Urinary bladder (tissue), 4 donors: ENCODE measurements around the gene TAPBPL. TPM values are rescaled to one million over a fixed set of nuclear protein-coding genes. Genes with fewer than 3 reads are reported as not detected.
A peak's percentile ranks its signal among the peaks of the same experiment; 100 is the strongest.
"Not testable (repeated sequence)": the region's sequence is repeated elsewhere in the genome, so short reads cannot be mapped to it uniquely, and the experiment has no call there.

ENCODE experiments used
- DNase-seq: peaks from one replicate; pipeline ENCODE4 v3.0.0-alpha.2; 2015; ENCODE audit errors: extremely low spot score
- H3K27ac ChIP-seq: one replicate; pipeline ENCODE4 v1.5.1; 2013; ENCODE audit warnings: low read depth, mild to moderate bottlenecking, moderate library complexity
- H3K36me3 ChIP-seq: one replicate; pipeline ENCODE4 v1.6.1; 2013; ENCODE audit warnings: mild to moderate bottlenecking, moderate library complexity; ENCODE audit not compliant: insufficient read depth
- H3K4me1 ChIP-seq: one replicate; pipeline ENCODE4 v1.6.1; 2013; ENCODE audit warnings: mild to moderate bottlenecking, moderate library complexity; ENCODE audit not compliant: insufficient read depth
- H3K4me3 ChIP-seq: one replicate; pipeline ENCODE4 v1.5.1; 2013; ENCODE audit warnings: low read depth, low read length
- WGBS: extraction: QIAGEN DNeasy Blood & Tissue Kit; methylation state at CpG from one replicate; pipeline ENCODE4 v1.1.7; 2013; 5-methylcytosine and 5-hydroxymethylcytosine counted together
- polyA plus RNA-seq: library from polyadenylated mRNA; stranded (reverse); fragments of 200-250 nt; gene quantifications from one replicate; pipeline ENCODE4 v1.2.3, GENCODE V29; 2013
- total RNA-seq: library from RNA; depleted of rRNA; stranded (reverse); fragments of >200 nt; gene quantifications from one replicate; pipeline ENCODE4 v1.2.3, GENCODE V29; 2014
- donor health status: healthy with polysubstance abuse.
- donor health status: healthy.

Gene TAPBPL
- total and polyA plus RNA-seq, 2 donors, result 11.1 to 21.8 TPM

DNA sequence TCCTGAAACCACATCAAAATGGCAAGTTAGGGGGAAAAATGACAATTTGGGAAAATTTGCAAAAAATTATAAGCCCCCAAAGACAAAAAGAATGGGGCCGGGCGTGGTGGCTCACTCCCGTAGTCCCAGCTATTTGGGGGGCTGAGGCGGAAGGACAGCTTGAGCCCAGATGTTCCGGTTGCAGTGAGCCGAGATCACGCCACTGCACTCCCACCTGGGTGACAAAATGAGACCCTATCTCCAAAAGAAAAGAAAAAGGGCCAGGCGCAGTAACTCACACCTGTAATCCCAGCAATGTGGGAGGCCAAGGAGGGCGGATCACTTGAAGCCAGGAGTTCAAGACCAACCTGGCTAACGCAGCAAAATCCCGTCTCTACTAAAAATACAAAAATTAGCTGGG is 20.6 kb downstream of the TAPBPL start:
- no peak overlapping the region for H3K27ac ChIP-seq
- H3K4me3 ChIP-seq, result no peak overlapping the region
- H3K36me3 ChIP-seq, result no peaks in the 10 kb centered on the region
- H3K4me1 ChIP-seq, result peaks cover 2% of the 10 kb centered on the region
- 87% methylated on average over 11 of the region's 11 CpGs for WGBS
- no peak for DNase-seq

DNA sequence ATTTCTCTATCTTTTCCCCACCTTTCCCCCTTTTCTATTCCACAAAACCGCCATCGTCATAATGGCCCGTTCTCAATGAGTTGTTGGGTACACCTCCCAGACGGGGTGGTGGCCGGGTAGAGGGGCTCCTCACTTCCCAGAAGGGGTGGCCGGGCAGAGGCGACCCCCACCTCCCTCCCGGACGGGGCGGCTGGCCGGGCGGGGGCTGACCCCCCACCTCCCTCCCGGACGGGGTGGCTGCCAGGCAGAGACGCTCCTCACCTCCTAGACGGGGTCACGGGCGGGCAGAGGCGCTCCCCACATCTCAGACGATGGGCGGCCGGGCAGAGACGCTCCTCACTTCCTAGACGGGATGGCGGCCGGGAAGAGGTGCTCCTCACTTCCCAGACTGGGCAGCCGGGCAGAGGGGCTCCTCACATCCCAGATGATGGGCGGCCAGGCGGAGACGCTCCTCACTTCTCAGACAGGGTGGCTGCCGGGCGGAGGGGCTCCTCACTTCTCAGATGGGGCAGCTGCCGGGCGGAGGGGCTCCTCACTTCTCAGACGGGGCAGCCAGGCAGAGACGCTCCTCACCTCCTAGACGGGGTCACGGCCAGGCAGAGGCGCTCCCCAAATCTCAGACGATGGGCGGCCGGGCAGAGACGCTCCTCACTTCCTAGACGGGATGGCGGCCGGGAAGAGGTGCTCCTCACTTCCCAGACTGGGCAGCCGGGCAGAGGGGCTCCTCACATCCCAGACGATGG is 23.6 kb downstream of the TAPBPL start:
- not testable (repeated sequence) for H3K4me1 ChIP-seq, DNase-seq, H3K36me3 ChIP-seq, H3K27ac ChIP-seq, H3K4me3 ChIP-seq
- WGBS, result 92% methylated on average over 44 of the region's 48 CpGs

DNA sequence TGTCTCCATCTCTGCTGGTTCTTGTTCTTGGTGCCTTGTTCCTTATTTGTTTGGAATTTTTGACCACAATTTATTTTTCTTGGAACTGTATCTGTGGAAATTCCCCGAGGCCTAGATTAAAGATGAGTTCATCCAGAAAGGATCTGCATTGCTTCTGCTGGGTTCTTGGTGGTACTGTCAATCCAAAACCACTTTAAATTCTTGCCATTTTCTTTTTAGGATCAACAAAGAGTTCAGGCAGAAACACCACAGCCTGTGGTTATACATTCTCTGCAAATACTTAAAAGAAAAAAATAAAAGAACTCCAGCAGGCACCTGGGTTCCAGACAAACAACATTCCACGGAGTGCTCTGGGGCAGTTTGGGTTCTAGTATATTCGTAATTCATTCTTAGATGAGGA is 24.6 kb downstream of the TAPBPL start:
- Histone ChIP-seq H3K27ac (peak overlapping the region; percentile 23), H3K4me3 (no peak overlapping the region), H3K36me3 (no peaks in the 10 kb centered on the region), H3K4me1 (peaks cover 2% of the 10 kb centered on the region)
- DNase-seq, result no peak
- WGBS, result 61% methylated on average over 3 of the region's 3 CpGs

DNA sequence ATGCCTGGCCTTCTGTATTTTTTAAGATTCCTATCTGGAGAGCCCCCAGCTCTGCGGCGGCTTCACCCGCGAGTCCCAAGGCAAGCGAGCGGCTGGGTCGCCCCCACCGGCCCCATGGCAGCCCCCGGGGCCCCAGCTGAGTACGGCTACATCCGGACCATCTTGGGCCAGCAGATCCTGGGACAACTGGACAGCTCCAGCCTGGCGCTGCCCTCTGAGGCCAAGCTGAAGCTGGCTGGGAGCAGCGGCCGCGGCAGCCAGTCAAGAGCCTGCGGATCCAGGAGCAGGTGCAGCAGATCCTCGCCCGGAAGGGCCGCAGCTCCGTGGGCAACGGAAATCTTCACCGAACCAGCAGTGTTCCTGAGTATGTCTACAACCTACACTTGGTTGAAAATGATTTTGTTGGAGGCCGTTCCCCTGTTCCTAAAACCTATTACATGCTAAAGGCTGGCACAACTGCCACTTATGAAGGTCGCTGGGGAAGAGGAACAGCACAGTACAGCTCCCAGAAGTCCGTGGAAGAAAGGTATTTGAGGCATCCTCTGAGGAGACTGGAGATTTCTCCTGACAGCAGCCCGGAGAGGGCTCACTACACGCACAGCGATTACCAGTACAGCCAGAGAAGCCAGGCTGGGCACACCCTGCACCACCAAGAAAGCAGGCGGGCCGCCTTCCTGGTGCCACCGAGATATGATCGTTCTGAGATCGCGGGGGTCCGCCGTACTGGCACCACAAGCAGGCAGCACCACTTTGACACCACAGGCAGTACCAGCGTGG is 25.9 kb downstream of the TAPBPL start:
- not testable (repeated sequence) for H3K36me3 ChIP-seq, H3K4me3 ChIP-seq, DNase-seq, H3K27ac ChIP-seq, H3K4me1 ChIP-seq
- WGBS, result 94% methylated on average over 37 of the region's 37 CpGs

DNA sequence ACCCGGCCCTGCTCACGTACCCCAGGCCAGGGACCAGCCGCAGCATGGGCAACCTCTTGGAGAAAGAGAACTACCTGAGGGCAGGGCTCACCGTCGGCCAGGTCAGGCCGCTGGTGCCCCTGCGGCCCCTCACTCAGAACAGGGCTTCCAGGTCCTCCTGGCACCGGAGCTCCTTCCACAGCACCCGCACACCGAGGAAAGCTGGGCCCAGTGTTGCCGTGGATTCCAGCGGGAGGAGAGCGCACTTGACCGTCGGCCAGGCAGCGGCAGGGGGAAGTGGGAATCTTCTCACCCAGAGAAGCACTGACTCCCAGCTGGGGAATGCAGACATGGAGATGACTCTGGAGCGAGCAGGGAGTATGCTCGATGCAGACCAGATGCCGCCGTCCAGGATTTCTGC is 26.6 kb downstream of the TAPBPL start:
- H3K4me1 ChIP-seq, result peaks cover 2% of the 10 kb centered on the region
- H3K27ac ChIP-seq, result no peak overlapping the region

DNA sequence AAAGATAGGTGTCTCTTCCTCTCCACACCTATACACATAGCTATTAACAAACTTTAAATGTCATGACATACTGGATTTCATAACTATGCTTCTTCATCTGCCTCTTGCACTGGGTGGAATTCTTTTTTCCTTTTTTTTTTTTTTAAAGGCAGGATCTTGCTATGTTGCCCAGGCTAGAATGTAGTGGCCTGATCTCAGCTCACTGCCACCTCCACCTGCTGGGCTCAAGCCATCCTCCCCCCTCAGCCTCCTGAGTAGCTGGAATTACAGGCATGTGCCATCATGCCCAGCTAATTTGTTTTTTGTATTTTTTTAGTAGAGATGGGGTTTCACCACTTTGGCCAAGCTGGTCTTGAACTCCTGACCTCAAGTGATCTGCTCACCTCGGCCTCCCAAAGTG is 36.4 kb downstream of the TAPBPL start:
- WGBS, result 81% methylated on average over 1 of the region's 1 CpG

More for the DNA sequence above, 26.6 kb downstream of the TAPBPL start:
- Histone ChIP-seq H3K4me3 (no peak overlapping the region), H3K36me3 (no peaks in the 10 kb centered on the region)
- no peak for DNase-seq
- 82% methylated on average over 20 of the region's 20 CpGs for WGBS

DNA sequence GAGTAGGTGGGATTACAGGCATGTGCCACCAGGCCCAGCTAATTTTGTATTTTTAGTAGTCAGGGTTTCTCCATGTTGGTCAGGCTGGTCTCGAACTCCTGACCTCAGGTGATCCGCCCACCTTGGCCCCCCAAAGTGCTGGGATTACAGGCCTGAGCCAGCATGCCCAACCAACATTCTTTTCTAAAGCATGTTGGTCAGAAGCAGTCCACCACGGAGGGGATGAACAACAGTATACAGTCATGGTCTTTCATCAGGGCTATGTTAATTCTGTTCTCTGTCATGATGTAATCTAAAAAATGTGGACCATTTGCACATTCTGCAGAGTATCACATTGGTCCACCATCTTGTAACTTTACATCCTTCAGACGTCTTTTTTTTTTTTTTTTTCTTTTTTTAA is 37.6 kb downstream of the TAPBPL start:
- 63% methylated on average over 4 of the region's 4 CpGs for WGBS
- no peak overlapping the region for H3K4me3 ChIP-seq
- H3K27ac ChIP-seq, result no peak overlapping the region
- H3K36me3 ChIP-seq, result no peaks in the 10 kb centered on the region
- no peak for DNase-seq
- H3K4me1 ChIP-seq, result no peaks in the 10 kb centered on the region

More for the DNA sequence above, 36.4 kb downstream of the TAPBPL start:
- Histone ChIP-seq H3K4me3 (no peak overlapping the region), H3K36me3 (no peaks in the 10 kb centered on the region), H3K4me1 (no peaks in the 10 kb centered on the region), H3K27ac (no peak overlapping the region)
- no peak for DNase-seq

DNA sequence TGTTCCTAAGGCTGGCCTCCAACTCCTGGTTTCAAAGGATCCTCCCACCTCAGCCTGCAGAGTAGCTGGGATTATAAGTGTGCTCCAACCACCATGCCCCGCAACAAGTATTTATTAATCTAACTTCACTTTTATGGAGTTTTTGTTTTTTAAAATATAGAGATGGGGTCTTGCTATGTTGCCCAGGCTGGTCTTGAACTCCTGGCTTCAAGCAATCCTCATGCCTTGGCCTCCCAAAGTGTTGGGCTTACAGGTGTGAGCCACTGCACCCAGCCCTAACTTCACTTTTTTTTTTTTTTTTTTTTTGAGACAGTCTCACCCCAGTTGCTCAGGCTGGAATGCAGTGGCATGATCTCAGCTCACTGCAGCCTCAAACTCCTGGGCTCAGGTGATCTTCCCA is 38.8 kb downstream of the TAPBPL start:
- DNase-seq, H3K27ac ChIP-seq, H3K4me3 ChIP-seq, H3K4me1 ChIP-seq, H3K36me3 ChIP-seq: not testable (repeated sequence)
- WGBS, result 98% methylated on average over 1 of the region's 1 CpG

DNA sequence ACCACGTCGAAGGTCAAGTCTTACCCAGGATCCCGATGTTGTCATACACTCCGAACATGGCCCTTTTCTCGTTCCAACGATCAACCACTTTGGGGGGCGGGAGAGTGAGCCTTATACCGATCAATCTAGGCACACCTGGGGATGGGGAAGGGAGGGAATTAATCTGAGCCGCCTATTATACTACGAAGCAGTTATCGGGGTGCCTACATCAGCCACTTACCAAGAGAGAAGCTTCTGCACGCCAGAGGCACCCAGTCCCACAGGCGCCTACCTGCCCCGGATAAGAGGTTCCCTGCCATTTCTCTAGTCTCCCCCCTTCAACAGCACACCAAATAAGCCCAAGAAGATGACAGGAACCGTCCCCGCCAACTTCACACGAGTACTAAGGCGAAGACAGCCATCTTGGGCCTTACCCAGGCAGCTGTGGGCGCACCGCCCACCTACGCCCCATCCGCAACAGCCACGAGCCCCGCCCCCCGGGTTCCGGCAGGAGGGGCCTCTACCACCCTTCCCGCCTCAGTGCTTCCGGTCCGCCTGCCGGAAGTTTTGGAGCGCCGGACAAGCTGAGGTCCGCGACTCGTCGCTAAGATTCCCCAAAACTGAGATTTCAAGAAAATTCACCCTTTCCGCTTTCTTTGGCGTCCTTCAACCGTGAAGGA is 41.1 kb downstream of the TAPBPL start, which contains the start of gene MRPL51:
Gene MRPL51, minus strand, starts transcription at position 425 of the 659 bp plus-strand sequence. Its CDS starts 126 bp downstream, at position 299.
- peak; percentile 87 for DNase-seq
- under 1% methylated on average over 39 of the region's 39 CpGs for WGBS
- peaks cover 2% of the 10 kb centered on the region for H3K36me3 ChIP-seq
- H3K4me1 ChIP-seq, result no peaks in the 10 kb centered on the region
- H3K4me3 ChIP-seq, result peak within 1 kb of the TSS; percentile 61
- H3K27ac ChIP-seq, result peak within 1 kb of the TSS; percentile 87

DNA sequence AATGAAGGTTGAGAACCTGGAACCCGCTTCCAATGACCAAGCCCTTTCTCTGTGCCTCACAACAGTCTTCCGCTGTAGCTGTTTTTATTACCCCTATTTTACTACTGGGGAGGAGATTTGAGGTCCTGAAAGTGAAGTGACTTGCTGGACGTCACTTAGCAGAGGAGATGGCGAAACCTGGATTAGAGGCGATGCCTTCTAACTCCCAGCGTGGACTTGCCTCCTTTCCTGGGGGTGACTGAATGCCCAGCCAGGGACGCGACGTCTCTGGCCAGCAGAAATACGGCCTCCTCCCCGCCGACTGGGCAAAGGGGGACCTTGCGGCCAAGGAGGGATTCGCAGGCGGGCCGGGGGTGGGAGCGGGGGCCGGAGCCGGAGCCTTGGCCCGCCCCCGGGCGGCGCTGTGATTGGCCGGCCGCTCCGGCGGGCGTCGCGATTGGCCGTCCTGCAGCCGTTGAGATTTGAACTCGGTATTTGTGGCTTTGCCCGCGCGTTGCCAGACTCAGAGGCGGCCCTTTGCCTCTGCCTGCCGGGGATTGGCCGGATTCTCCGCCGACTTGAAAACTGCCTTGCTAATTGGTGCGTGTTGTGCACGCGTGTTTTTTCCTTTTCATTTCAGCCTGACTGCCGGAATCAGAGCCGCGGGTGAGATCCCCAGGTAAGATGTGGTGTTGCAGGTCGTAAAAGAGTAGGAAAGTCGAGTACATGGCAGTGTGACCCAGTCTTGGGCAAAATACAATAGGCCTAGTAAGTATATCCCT is 41.8 kb downstream of the TAPBPL start, which contains the start of gene NCAPD2:
Gene NCAPD2, plus strand, starts transcription at position 606 of the 761 bp plus-strand sequence. CDS start 997 bp downstream, outside the sequence.
- H3K36me3 ChIP-seq, result peaks cover 2% of the 10 kb centered on the region
- peak within 1 kb of the TSS; percentile 61 for H3K4me3 ChIP-seq
- WGBS, result under 1% methylated on average over 49 of the region's 49 CpGs
- H3K4me1 ChIP-seq, result no peaks in the 10 kb centered on the region
- peak within 1 kb of the TSS; percentile 87 for H3K27ac ChIP-seq
- peak; percentile 88 for DNase-seq

DNA sequence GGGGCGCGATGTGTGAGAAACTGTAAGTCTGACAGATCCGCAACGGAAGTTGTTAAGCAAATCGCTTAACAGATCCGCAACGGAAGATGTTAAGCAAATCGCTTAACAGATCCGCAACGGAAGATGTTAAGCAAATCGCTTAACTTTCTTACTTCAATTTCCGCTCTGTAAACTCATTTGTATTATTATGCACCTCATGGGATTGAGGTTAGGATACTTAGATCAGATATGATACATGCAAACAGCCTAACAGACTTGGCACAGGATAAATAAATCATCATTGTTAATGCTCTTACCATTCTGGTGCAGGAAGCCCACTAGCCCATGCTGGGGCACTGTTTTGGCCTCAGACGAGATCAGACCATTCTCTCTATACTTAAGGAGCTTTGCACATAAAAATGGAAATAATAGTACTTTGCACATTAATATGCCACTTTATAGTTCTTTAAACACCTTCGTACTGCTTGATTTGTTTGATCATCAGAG is 42.5 kb downstream of the TAPBPL start:
- no peak for DNase-seq
- H3K36me3 ChIP-seq, result peaks cover 2% of the 10 kb centered on the region
- H3K4me1 ChIP-seq, result no peaks in the 10 kb centered on the region
- no peak overlapping the region for H3K27ac ChIP-seq
- 1% methylated on average over 14 of the region's 14 CpGs for WGBS
- peak overlapping the region; percentile 61 for H3K4me3 ChIP-seq

DNA sequence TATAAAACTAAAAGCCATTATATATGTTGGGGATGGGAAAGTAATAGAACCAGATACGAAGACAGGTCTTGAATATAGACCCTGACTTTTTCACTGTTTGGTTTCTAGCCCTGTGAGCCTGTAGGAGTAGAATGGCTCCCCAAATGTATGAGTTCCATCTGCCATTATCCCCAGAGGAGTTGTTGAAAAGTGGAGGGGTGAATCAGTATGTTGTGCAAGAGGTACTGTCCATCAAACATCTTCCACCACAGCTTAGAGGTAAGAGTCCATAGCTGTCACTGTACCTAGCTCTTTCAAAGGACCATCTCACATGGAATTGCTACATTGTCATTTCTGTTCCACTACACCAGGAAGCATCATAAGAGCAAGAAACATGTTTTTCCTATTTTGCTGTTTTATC is 43.1 kb downstream of the TAPBPL start:
- Histone ChIP-seq H3K36me3 (peaks cover 2% of the 10 kb centered on the region), H3K4me3 (no peak overlapping the region), H3K4me1 (no peaks in the 10 kb centered on the region), H3K27ac (no peak overlapping the region)
- DNase-seq, result no peak
- 37% methylated on average over 1 of the region's 1 CpG for WGBS

DNA sequence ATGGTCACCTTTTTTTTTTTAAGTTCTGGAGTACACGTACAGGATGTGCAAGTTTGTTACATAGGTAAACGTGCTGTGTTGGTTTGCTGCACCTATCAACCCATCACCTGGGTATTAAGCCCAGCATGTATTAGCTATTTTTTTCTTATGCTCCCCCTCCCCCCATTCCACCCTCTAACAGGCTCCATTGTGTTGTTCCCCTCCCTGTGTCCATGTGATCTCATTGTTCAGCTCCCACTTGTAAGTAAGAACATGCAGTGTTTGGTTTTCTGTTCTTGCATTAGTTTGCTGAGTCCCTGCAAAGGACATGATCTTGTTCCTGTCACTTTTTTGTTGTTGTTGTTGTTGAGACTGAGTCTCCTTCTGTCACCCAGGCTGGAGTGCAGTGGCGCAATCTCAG is 45.4 kb downstream of the TAPBPL start:
- not testable (repeated sequence) for H3K27ac ChIP-seq, H3K4me1 ChIP-seq, H3K36me3 ChIP-seq, H3K4me3 ChIP-seq, DNase-seq
- 74% methylated on average over 3 of the region's 3 CpGs for WGBS
